K562 (cell line): ENCODE data around the gene SH3TC1. TPM values are rescaled to one million over a fixed set of nuclear protein-coding genes. Genes with fewer than 3 reads are reported as not detected.

Source experiments
- ATAC-seq: fragments of 200-7000 bp; cut with Tn5 transposase; 3 replicates; pipeline ENCODE4 v1.9.1; 2020; ENCODE audit warnings: moderate library complexity
- BruUV-seq: library from RNA; stranded (reverse); fragments of 400-500 nt; replicated peaks from 2 replicates; lab custom pipeline; 2021; lab: Mats Ljungman, UMichigan
- CTCF ChIA-PET: fragments of 300-600 bp; formaldehyde crosslinking; extraction: SDS; loops from one replicate; lab custom pipeline; 2021; ENCODE audit warnings: low intra/inter-chr PET ratio; lab: Yijun Ruan, JAX
- POLR2A ChIA-PET: fragments of 300-600, 350-650 bp; sonication (Branson Sonifier 250); formaldehyde crosslinking; extraction: SDS; loops from one replicate; lab custom pipeline; 2021; ENCODE audit warnings: antibody characterized with exemption, inconsistent platforms; lab: Yijun Ruan, JAX
- DNase-seq, 4 experiments: peaks; one replicate each; pipeline versions ENCODE4 v3.0.0 to v3.0.0-alpha.2; 2011 to 2018; ENCODE audit warnings: low spot score in 3 of 4, mixed read lengths in 3 of 4; ENCODE audit errors: extremely low read depth in 1 of 4
- FAIRE-seq: peaks from 2 replicates; lab custom pipeline; 2011; peaks lifted over from hg19 to GRCh38; lab: Jason Lieb, UNC
- H2AFZ ChIP-seq: 2 replicates; pipeline ENCODE4 v1.6.0; 2011; ENCODE audit warnings: low read depth, low read length, control low read depth, inconsistent platforms
- H3K27ac ChIP-seq: fragments of 200-600 bp; 3 replicates; pipeline ENCODE4 v1.8.0; 2011; ENCODE audit warnings: low read depth, mild to moderate bottlenecking, control low read depth, inconsistent platforms, low read length, moderate library complexity, mixed read lengths; ENCODE audit errors: extremely low read depth
- H3K27me3 ChIP-seq, 2 experiments: fragments of 300-600 bp in 1 of 2; 2 replicates in 1 of 2; 3 replicates in 1 of 2; pipeline versions ENCODE4 v1.6.0 to v1.8.0; 2011; ENCODE audit warnings: inconsistent platforms in 2 of 2, low read length in 2 of 2, mild to moderate bottlenecking in 1 of 2, mixed read lengths in 1 of 2, moderate library complexity in 1 of 2; ENCODE audit not compliant: control insufficient read depth in 2 of 2, insufficient read depth in 2 of 2
- H3K36me3 ChIP-seq: fragments of 300-600 bp; 3 replicates; pipeline ENCODE4 v1.8.0; 2011; ENCODE audit warnings: mild to moderate bottlenecking, low read length, inconsistent platforms; ENCODE audit not compliant: control insufficient read depth, insufficient read depth
- H3K4me1 ChIP-seq, 2 experiments: fragments of 200-600 bp in 1 of 2; replicated peaks in 1 of 2; 2 replicates in 1 of 2; 3 replicates in 1 of 2; pipeline versions ENCODE4 v1.5.1 to v1.8.0; 2011; ENCODE audit warnings: inconsistent platforms in 2 of 2, low read length in 2 of 2, mild to moderate bottlenecking in 1 of 2, mixed read lengths in 1 of 2, moderate library complexity in 1 of 2; ENCODE audit not compliant: control insufficient read depth in 2 of 2, insufficient read depth in 2 of 2
- H3K4me2 ChIP-seq: 2 replicates; pipeline ENCODE4 v1.6.1; 2011; ENCODE audit warnings: low read length, control low read depth, inconsistent platforms, mixed read lengths; ENCODE audit not compliant: insufficient read depth
- H3K4me3 ChIP-seq: fragments of 200-600 bp; sonication (generic), shearing (Covaris generic); 2 replicates; pipeline ENCODE4 v1.5.1; 2016; ENCODE audit warnings: control low read depth, inconsistent platforms
- H3K79me2 ChIP-seq: fragments of 200-600 bp; 3 replicates; pipeline ENCODE4 v1.8.0; 2011; ENCODE audit warnings: low read length, inconsistent platforms; ENCODE audit not compliant: control insufficient read depth, insufficient read depth
- H3K9ac ChIP-seq, 2 experiments: 2 replicates each; pipeline versions ENCODE4 v1.6.0 to v1.6.1; 2011; ENCODE audit warnings: low read depth in 2 of 2, low read length in 2 of 2, control low read depth in 1 of 2, inconsistent platforms in 1 of 2, mild to moderate bottlenecking in 1 of 2, mixed read lengths in 1 of 2; ENCODE audit not compliant: insufficient read depth in 1 of 2
- H3K9me1 ChIP-seq: one replicate; pipeline ENCODE4 v1.6.0; 2011; ENCODE audit warnings: inconsistent platforms, mild to moderate bottlenecking, low read length, moderate library complexity; ENCODE audit not compliant: control insufficient read depth, insufficient read depth
- H3K9me3 ChIP-seq: replicated peaks from 2 replicates; pipeline ENCODE4 v1.5.1; 2011; ENCODE audit warnings: low read depth, low read length, inconsistent platforms; ENCODE audit not compliant: control insufficient read depth, insufficient read depth
- H4K20me1 ChIP-seq: replicated peaks from 2 replicates; pipeline ENCODE4 v1.6.1; 2011; ENCODE audit warnings: low read length, inconsistent platforms, mixed read lengths; ENCODE audit not compliant: control insufficient read depth, insufficient read depth
- BACH1 ChIP-seq: fragments of 200-800 bp; sonication (Bioruptor generic); IDR thresholded peaks from 2 replicates; pipeline ENCODE4 v1.6.1; 2016; ENCODE audit warnings: missing genetic modification characterization, missing compliant biosample characterization
- CTBP1 ChIP-seq: fragments of 450-650 bp; IDR thresholded peaks from 2 replicates; pipeline ENCODE4 v1.6.1; 2016; ENCODE audit warnings: borderline replicate concordance
- ESRRA ChIP-seq: fragments of 450-650 bp; IDR thresholded peaks from 2 replicates; pipeline ENCODE4 v1.6.1; 2014; ENCODE audit warnings: low read depth, mild to moderate bottlenecking, moderate library complexity, borderline replicate concordance
- RCOR1 ChIP-seq, 2 experiments: IDR thresholded peaks; 2 replicates each; pipeline ENCODE4 v1.6.1; 2012; ENCODE audit warnings: low read depth in 2 of 2, low read length in 2 of 2, borderline replicate concordance in 1 of 2, improper control_type of control experiment in 1 of 2
- WGBS: fragments of 100-300 bp; shearing (Covaris generic); methylation state at CpG from one replicate; pipeline ENCODE4 v1.1.6; 2016; ENCODE audit warnings: low coverage, mixed read lengths; ENCODE audit not compliant: insufficient coverage; ENCODE audit errors: missing lambda C conversion rate; 5-methylcytosine and 5-hydroxymethylcytosine counted together
- in situ Hi-C: fragments of 300-500 bp; cut with MboI; formaldehyde crosslinking; loops from 4 replicates; pipeline ENCODE4 v1.15.0; 2018; ENCODE audit warnings: inconsistent platforms, mixed read lengths
- intact Hi-C: fragments of 100-400 bp; cut with micrococcal nuclease; formaldehyde crosslinking; loops from 2 replicates; pipeline ENCODE4 v1.14.2; 2022
- polyA plus RNA-seq, 8 experiments: library from polyadenylated mRNA; depleted of rRNA in 4 of 8; stranded (reverse) in 5 of 8; unstranded in 3 of 8; fragments of >200 nt; fragmentation: Nextera tagmentation in 2 of 8; fragmentation: Illumina TruSeq in 1 of 8; extraction: Ambion mirVana in 2 of 8; extraction: Trizol in 1 of 8; gene quantifications; 2 replicates each; pipeline versions ENCODE4 v1.2.1 to v1.2.3, GENCODE V29; 2011 to 2014; ENCODE audit warnings: inconsistent platforms in 1 of 8, missing spikeins in 1 of 8
- total RNA-seq, 7 experiments: library from RNA; depleted of rRNA in 6 of 7; stranded (reverse); fragments of >200 nt in 6 of 7; fragmentation: Illumina TruSeq in 2 of 7; extraction: Trizol in 2 of 7; gene quantifications; 2 replicates each; pipeline versions ENCODE4 v1.2.1 to v1.2.3, GENCODE V29; 2011 to 2021; ENCODE audit warnings: low replicate concordance in 1 of 7
- TF ChIP-seq, protein P1 (sequence below): sonication (generic); formaldehyde crosslinking; IDR thresholded peaks from 2 replicates; pipeline ENCODE4 v1.8.0; 2022; ENCODE audit warnings: missing genetic modification reagents, mild to moderate bottlenecking, moderate library complexity, borderline replicate concordance
- TF ChIP-seq, protein P2 (sequence below): fragments of 450-650 bp; IDR thresholded peaks from 2 replicates; pipeline ENCODE4 v1.6.1; 2016; ENCODE audit warnings: missing biosample characterization, missing genetic modification characterization

Gene SH3TC1
- total and polyA plus RNA-seq, 9 of the 15 experiments (the other 6 are each of a cell fraction or from before 2014, with no cell fraction given): 0.04 to 2.1 (median 0.48) TPM; not detected in 1

DNA sequence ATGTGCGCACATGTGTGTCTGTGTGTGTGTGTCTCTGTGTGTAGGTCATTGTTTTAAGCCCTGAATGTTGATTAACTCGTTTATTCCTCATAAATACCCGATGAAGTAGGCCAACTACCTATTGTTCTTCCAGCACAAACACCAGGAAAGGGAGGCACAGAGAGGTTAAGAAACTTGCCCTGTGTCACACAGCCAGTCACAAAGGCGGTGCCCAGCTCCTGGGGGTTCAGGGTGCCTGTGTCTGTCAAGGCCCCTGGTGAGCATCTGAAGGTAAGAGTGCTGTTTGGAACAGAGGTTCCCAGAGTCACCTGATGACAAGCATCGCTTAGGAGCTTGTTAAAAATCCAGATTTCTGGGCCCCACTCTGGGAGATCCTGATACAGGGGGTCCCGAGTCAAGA is 18.0 kb upstream of the SH3TC1 start:
- CTCF ChIA-PET: no interaction called here
- Histone ChIP-seq H3K9me1 (peaks cover 3% of the 10 kb centered on the region), H3K36me3 (no peaks in the 10 kb centered on the region)

DNA sequence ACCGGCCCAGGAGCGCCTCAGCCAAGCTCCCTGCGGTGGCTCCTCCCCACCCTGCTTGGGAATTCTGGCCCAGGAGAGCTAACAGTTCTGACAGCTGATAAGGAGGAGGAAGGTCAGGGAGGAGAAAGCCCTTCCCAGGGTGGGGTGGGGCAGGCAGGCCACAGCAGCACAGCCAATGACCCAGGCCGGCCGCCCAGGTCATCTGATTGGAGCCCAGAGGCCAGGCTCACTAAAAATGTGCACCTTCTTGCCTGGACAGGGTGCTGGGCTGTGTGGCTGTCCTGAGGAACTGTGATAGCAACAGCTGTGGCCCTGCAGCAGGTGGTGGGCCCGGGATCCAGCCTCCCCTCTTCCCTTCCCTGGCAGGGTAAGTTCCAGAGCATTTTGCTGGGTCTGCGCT is 17.2 kb upstream of the SH3TC1 start:
- H2AFZ ChIP-seq: no peak overlapping the region
- no peak for ATAC-seq
- H3K9me1 ChIP-seq: no peaks in the 10 kb centered on the region
- H3K79me2 ChIP-seq: no peaks in the 10 kb centered on the region
- FAIRE-seq: no peak
- no peak overlapping the region for H3K4me3 ChIP-seq
- no peaks in the 10 kb centered on the region; the same call in 1 of the 2 replicates for H3K9me3 ChIP-seq
- H3K27ac ChIP-seq: no peak overlapping the region
- H3K36me3 ChIP-seq: no peaks in the 10 kb centered on the region
- WGBS: 0% methylated on average over 7 of the region's 7 CpGs
- POLR2A ChIA-PET: interaction anchor here (0.7 to 1.1 kb wide), 2 partner anchors 17 to 140 kb away, joined by 3 read pairs; partner anchors contain the start of gene SH3TC1
- no peak overlapping the region; the same call in 1 of the 2 replicates for H3K4me2 ChIP-seq
- no TSS peak for BruUV-seq
- DNase-seq: peak in 2 of 4 experiments; percentile 26 to 29
- peaks cover 5 to 23% of the 10 kb centered on the region in 2 experiments; a peak in 3 of 5 replicates for H3K27me3 ChIP-seq
- intact Hi-C loops (no loop called here), in situ Hi-C loops (no loop called here)
- H3K4me1 ChIP-seq: peaks cover 2 to 19% of the 10 kb centered on the region in 2 experiments; a peak in 2 of 5 replicates
- no peak overlapping the region for H3K9ac ChIP-seq
- H4K20me1 ChIP-seq: peaks cover 7% of the 10 kb centered on the region
- CTCF ChIA-PET: no interaction called here
- peak; percentile 31; the same call in 1 of the 2 replicates for TF ChIP-seq CTBP1
- TF ChIP-seq, protein P1, sequence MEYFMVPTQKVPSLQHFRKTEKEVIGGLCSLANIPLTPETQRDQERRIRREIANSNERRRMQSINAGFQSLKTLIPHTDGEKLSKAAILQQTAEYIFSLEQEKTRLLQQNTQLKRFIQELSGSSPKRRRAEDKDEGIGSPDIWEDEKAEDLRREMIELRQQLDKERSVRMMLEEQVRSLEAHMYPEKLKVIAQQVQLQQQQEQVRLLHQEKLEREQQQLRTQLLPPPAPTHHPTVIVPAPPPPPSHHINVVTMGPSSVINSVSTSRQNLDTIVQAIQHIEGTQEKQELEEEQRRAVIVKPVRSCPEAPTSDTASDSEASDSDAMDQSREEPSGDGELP (CRISPR knock-in tag): 0 out of 2 replicates have a peak, but pooled peaks have one; percentile 15
- no peak for TF ChIP-seq BACH1 (tag)
- TF ChIP-seq RCOR1 (IDR thresholded peaks at IDR 0.05; ENCODE audit: borderline replicate concordance in 1 of 2, low read depth in 2 of 2, low read length in 2 of 2): 0 out of 4 replicates have a peak, but pooled peaks of 1 of the 2 experiments have one; percentile 16
- peak; percentile 60 for TF ChIP-seq ESRRA

More for the DNA sequence above, 18.0 kb upstream of the SH3TC1 start:
- POLR2A ChIA-PET: interaction anchor here (0.7 to 1.1 kb wide), 2 partner anchors 18 to 140 kb away, joined by 3 read pairs; partner anchors contain the start of gene SH3TC1
- Histone ChIP-seq H3K79me2 (no peaks in the 10 kb centered on the region), H2AFZ (no peak overlapping the region), H3K4me2 (no peak overlapping the region), H3K27me3 (peaks cover 5 to 22% of the 10 kb centered on the region in 2 experiments; a peak in 3 of 5 replicates), H4K20me1 (peaks cover 11% of the 10 kb centered on the region), H3K4me3 (no peak overlapping the region), H3K9ac (no peak overlapping the region), H3K4me1 (peaks cover 2 to 19% of the 10 kb centered on the region in 2 experiments; a peak in 2 of 5 replicates)
- no TSS peak for BruUV-seq
- in situ Hi-C loops: no loop called here
- intact Hi-C loops: no loop called here
- ATAC-seq: no peak
- no peak for DNase-seq
- FAIRE-seq: no peak
- TF ChIP-seq, protein P2, sequence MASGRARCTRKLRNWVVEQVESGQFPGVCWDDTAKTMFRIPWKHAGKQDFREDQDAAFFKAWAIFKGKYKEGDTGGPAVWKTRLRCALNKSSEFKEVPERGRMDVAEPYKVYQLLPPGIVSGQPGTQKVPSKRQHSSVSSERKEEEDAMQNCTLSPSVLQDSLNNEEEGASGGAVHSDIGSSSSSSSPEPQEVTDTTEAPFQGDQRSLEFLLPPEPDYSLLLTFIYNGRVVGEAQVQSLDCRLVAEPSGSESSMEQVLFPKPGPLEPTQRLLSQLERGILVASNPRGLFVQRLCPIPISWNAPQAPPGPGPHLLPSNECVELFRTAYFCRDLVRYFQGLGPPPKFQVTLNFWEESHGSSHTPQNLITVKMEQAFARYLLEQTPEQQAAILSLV (tag): no peak
- TF ChIP-seq, all 486 proteins: peak for 0
- 20% methylated on average over 6 of the region's 6 CpGs for WGBS
- no peaks in the 10 kb centered on the region; the same call in 1 of the 2 replicates for H3K9me3 ChIP-seq
- no peak overlapping the region for H3K27ac ChIP-seq
